HUDEP-2 (cell line): Measurements from ENCODE around the gene CCDC117.
A peak's percentile ranks its signal among the peaks of the same experiment; 100 is the strongest.
"Not testable (repeated sequence)": the region's sequence is repeated elsewhere in the genome, so short reads cannot be mapped to it uniquely, and the experiment has no call there.

Source experiments
- DNase-seq, 76 experiments: peaks; one replicate each; lab custom pipeline; 2025; ENCODE audit not compliant: unreplicated experiment in 76 of 76; lab: John Stamatoyannopoulos, UW

CCDC117 gene

GRCh38 chr22:28772633-28773460, at the start of gene CCDC117:
Gene CCDC117, plus strand, starts transcription at chr22:28772695. Its CDS starts 155 bp downstream, at chr22:28772850.
- DNase-seq, result peak in 74 of 76 experiments; percentile 26 to 93 (median 86)

- DNase-seq, result no peak
These were observed 44.5 kb upstream of the CCDC117 start for GRCh38 chr22:28728002-28728401.

- no peak for DNase-seq
These were observed 43.7 kb upstream of the CCDC117 start for GRCh38 chr22:28728621-28729313.

DNA sequence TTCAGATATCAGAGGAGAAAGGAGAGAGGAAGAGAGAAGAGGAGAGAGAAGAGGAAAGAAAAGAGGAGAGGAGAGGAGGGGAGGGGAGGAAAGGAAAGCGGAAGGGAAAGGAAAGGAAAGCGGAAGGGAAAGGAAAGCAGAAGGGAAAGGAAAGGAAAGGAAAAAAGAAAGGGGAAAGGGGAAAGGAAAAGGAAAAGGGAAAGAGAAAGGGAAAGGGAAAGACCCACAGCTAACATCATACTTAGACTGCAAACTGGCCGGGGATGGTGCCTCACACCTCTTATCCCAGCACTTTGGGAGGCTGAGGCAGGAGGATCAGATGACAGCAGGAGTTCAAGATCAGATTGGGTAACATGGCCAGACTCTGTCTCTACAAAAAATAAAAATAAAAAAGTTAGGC, 42.3 kb upstream of the CCDC117 start:
- no peak for DNase-seq

- DNase-seq, result no peak
These were observed 38.1 kb upstream of the CCDC117 start for GRCh38 chr22:28734393-28734792.

- DNase-seq, result peak in 52 of 76 experiments; percentile 1 to 76 (median 22)
These were observed 36.0 kb upstream of the CCDC117 start for GRCh38 chr22:28736301-28737155.

GRCh38 chr22:28737701-28738100, 34.8 kb upstream of the CCDC117 start:
- no peak for DNase-seq

GRCh38 chr22:28738876-28739275, 33.6 kb upstream of the CCDC117 start:
- not testable (repeated sequence) for DNase-seq

GRCh38 chr22:28741200-28741784, 31.2 kb upstream of the CCDC117 start:
- DNase-seq, result peak in 7 of 76 experiments; percentile 3 to 72 (median 26)

- DNase-seq, result peak; percentile 26 to 98 (median 95)
These were observed 30.5 kb upstream of the CCDC117 start, which contains the start of the genes CHEK2 and HSCB for GRCh38 chr22:28741785-28742561. Gene CHEK2, minus strand, starts transcription at chr22:28741820. Its CDS starts 7,099 bp downstream, at chr22:28734721. Gene HSCB, plus strand, starts transcription at chr22:28742039. Its CDS starts 57 bp downstream, at chr22:28742096.

DNA sequence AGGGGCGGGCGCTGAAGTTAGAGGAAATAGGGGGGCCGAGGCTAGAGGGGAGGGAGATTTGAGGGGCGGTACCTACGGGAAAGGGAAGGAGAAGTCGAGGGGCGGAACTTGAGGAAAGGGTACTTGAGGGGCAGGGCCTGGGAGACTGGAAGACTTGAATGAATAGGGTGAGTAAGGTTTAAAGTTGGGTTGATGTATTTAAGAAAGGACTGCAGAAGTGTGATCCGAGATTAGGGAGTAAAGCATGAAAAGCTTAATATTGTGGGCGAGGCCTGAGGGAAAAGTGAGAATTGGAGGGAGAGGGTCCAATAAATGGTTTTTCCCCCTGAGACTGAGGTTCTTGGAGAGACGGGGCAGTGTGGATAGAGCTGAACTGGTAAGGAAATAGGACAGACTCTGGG, 29.9 kb upstream of the CCDC117 start:
- DNase-seq, result peak in 2 of 76 experiments; percentile 19 to 57

DNA sequence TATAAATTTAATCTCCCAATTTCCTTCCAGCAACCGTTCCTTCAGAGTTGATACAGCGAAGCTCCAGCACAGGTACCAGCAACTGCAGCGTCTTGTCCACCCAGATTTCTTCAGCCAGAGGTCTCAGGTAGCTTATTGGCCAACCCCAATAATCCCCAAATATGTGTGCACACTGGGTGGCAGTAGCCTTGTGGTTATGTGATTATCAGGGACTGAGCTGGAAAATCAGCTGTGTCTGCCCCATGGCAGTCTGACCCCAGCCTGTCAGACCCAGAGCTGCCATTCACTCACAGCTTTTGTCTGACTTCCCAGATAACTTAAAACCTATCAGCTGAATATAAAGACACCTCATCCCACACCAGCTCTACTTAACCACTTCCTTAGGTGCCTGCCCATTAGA, 28.6 kb upstream of the CCDC117 start:
- no peak for DNase-seq

GRCh38 chr22:28750471-28750881, 22.0 kb upstream of the CCDC117 start:
- DNase-seq, result no peak

DNA sequence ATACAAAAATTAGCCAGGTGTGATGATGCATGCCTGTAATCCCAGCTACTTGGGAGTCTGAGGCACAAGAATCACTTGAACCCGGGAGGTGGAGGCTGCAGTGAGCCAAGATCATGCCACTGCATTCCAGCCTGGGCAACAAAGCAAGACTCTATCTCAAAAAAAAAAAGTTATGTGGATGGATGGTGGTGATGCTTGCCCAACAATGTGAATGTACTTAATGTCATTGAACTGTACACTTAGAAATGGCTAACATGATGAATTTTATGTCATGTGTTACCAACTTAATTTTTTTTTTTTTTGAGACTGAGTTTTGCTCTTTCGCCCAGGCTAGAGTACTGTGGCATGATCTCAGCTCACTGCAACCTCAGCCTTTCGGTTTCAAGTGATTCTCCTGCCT, 18.0 kb upstream of the CCDC117 start:
- DNase-seq, result not testable (repeated sequence)

DNA sequence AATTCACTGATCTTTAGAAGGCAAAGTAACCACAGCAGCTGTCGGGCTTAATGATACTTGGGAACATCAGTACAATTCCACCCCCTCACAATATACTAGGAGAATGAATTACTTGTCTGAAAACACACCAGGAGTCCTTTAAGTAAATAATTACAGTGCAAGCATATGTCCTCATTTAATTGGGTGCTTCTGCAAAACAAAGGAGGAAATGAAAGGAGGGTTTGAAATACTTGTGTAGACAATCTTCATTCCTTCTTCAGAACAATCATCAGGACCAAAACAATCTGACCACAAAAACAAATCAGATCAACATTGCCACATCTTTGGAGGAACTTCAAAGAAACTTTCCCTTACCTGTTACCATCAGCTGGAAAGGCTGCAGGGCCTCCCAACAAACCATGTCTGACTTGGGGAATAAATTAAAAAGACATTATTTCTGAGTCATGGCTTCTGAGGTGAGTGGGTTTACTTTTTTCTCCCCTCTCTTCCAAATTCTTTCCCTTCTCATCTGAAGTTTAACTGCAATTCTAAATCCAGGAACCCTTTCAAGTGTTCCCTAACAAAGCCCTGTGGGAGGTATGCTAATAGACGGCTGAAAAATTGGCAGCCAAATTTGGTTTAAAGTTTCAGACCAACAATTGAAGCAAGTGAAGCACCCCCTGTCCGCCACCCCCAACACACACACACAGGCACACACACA, 12.5 kb upstream of the CCDC117 start:
- DNase-seq, result no peak

- no peak for DNase-seq
These were observed 11.1 kb upstream of the CCDC117 start for GRCh38 chr22:28761449-28761755.

DNA sequence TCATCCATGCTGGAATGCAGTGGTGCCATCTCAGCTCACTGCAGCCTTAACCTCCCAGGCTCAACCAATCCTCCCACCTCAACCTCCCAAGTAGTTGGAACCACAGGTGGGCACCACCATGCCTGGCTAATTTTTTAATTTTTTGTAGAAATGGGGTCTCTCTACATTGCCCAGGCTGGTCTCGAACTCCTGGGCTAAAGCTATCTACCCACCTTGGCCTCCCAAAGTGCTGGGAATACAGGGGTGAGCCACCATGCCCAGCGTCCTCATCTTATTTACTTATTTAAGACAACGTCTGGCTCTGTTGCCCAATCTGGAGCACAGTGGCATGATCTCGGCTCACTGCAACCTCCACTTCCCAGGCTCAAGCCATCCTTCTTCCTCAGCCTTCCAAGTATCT, 10.5 kb upstream of the CCDC117 start:
- DNase-seq, result not testable (repeated sequence)

GRCh38 chr22:28766628-28767027, 5.9 kb upstream of the CCDC117 start:
- DNase-seq, result no peak
